Stimulated activated CD8-positive, alpha-beta memory T cell treated with anti-CD3 and anti-CD28 coated beads, Interleukin-2, amount 100 ng/mL, for 1 hour (primary cell): ENCODE measurements around the gene TRIM52.
"Not testable (repeated sequence)": the region's sequence is repeated elsewhere in the genome, so short reads cannot be mapped to it uniquely, and the experiment has no call there.

Experiments used
- DNase-seq, 2 donors: peaks; one replicate each; pipeline ENCODE4 v3.0.0-alpha.2; 2020; ENCODE audit warnings: low read depth in 2 of 2

Gene TRIM52

DNA sequence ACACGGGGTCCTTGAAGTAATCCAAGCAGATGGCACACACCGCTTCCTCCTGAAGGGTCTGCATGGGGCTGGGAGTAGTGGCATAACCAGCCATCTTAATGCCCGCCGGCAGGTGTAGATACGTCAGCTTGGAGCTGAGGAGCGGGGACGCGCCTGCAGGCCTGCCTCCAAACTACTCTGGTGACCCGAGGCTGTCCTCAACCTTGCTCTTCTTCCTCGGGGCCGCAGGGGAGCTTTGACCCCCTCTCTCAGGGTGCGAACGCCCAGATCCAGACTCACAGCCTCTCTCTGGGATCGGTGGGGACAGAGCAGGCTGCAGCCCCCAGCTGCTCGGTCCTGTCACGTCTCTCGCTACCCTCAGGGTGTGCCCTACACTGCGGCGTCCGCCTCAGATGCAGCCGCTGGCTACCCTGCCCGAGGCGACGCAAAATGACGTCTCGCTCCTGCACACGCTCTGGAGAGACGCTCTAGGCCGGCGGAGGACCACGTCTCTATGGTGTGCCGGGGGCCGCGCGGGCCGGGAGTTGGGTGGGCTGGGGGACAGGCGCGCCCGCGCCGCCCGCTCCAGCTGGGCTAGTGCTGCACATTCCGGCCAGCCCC, at the start of gene TRIM52:
TRIM52 (minus strand) TSS at position 424 of the 600 bp plus-strand sequence; CDS start at position 94, 330 bp downstream.
- peak; percentile 74 to 83 for DNase-seq

- DNase-seq: not testable (repeated sequence)
These were observed 26.4 kb upstream of the TRIM52 start for GRCh38 chr5:181287331-181287730.

GRCh38 chr5:181285962-181286705, 25.2 kb upstream of the TRIM52 start:
- DNase-seq: not testable (repeated sequence)

- not testable (repeated sequence) for DNase-seq
These were observed 23.2 kb upstream of the TRIM52 start for GRCh38 chr5:181283841-181284755.

DNA sequence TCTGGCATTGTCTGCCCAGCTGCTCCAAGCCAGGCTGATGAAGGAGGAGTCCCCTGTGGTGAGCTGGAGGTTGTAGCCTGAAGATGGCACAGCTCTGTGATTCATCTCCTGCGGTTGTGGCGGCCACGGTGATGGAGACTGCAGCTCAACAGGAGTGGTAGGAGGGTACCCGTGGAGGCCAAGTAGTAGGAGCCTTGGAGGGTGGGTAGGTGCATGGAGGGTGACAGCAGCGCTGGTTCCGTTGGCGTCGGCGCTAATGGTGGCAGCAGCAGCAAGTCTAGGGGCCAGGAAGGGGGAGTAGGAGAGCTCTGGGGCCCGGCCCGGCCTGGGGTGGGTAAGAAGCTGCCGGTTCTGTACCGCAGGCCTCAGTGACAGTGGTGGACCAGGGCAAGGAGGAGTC, 22.4 kb upstream of the TRIM52 start:
- DNase-seq: no peak

GRCh38 chr5:181282874-181283273, 21.9 kb upstream of the TRIM52 start:
- no peak for DNase-seq

- not testable (repeated sequence) for DNase-seq
These were observed 21.5 kb upstream of the TRIM52 start for GRCh38 chr5:181282415-181282814.

GRCh38 chr5:181281984-181282316, 21.0 kb upstream of the TRIM52 start:
- no peak for DNase-seq

- no peak for DNase-seq
These were observed 20.4 kb upstream of the TRIM52 start for GRCh38 chr5:181281077-181281983.

DNA sequence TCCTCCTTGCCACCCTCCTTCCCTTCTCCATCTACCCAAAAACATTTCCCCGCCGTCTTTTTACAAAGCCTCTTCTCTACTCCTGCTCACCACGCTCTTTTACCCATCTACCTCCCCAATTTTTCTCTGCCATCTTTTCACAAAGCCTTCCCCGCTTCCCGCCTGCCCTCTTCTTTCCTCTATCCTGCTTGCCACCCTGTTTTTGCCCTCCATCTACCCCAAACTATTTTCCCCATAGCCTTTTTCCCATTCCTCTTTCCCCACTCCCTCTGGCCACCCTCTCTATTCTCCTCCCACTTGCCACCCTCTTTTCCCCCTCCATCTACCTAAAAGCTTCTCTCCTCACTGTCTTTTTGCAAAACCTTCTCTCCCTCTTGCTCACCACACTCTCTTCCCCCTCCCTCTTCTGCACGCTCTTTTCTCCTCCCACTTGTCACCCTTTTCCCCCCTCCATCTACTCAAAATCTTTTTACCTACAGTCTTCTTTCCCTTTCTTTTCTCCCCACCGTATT, 19.4 kb upstream of the TRIM52 start:
- DNase-seq: no peak

DNA sequence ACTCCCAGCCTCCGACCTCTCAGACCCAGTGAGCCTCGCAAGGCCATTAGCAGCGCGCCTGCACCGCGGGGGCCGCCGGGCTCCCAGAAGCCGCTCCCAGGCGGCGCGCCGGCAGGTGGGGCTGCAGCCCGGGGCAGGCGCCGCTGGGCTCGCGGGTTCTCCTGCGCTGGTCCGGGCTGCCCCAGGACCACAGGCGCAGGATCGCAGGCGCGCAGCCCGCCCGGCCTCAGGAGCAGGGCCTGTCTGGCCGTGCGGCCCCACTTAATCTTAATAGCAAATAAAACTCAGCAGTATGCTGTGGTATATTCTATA, 12.4 kb upstream of the TRIM52 start:
- not testable (repeated sequence) for DNase-seq

DNA sequence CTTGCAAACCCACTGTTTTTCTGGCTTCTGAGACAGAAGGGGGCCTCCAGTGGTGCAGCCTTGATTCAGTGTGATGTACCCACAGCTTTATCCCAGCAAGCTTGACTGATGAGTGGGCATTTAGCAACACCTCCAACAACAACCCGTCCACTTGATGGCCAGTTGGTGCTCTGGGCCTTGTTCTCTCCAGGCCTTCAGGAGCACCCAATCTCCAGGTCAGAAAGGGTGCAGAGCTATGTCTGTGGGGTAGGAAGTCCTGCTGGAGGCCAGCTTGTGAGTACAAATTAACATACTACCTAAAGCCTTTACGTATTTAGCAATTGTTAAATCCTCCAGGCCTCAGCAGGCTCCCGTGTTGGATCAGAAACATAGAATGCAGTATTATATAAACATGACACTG, 10.1 kb upstream of the TRIM52 start:
- DNase-seq: no peak

DNA sequence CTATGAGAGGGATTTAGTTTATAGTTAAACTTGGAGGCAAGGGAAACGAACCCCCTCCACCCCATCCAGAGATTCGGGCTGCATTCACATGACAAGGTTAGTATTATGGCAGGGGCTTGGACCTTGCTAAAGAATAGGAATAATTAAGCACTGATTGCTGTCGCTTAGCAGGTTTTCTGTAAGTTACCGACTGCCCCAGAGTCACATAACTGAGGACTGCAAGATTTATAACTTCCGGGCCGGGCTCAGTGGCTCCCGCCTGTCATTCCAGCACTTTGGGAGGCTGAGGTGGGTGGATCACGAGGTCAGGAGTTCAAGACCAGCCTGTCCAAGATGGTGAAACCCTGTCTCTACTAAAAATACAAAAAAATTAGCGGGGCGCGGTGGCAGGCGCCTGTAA, 7.0 kb upstream of the TRIM52 start:
- not testable (repeated sequence) for DNase-seq

DNA sequence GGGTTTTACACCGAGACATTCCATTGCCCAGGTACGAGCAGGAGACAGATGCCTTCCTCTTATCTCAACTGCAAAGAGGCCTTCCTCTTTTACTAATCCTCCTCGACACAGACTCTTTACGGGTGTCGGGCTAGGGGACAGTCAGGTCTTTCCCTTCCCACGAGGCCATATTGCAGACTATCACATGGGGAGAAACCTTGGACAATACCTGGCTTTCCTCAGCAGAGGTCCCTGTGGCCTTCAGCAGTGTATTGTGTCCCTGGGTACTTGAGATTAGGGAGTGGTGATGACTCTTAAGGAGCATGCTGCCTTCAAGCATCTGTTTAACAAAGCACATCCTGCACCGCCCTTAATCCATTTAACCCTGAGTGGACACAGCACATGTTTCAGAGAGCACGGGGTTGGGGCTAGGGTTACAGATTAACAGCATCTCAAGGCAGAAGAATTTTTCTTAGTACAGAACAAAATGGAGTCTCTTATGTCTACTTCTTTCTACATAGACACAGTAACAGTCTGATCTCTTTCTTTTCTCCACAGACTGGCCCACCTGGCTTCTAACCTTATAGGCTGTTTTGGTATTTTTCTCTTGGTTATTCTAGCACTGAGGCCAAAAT, 6.5 kb upstream of the TRIM52 start:
- not testable (repeated sequence) for DNase-seq

DNA sequence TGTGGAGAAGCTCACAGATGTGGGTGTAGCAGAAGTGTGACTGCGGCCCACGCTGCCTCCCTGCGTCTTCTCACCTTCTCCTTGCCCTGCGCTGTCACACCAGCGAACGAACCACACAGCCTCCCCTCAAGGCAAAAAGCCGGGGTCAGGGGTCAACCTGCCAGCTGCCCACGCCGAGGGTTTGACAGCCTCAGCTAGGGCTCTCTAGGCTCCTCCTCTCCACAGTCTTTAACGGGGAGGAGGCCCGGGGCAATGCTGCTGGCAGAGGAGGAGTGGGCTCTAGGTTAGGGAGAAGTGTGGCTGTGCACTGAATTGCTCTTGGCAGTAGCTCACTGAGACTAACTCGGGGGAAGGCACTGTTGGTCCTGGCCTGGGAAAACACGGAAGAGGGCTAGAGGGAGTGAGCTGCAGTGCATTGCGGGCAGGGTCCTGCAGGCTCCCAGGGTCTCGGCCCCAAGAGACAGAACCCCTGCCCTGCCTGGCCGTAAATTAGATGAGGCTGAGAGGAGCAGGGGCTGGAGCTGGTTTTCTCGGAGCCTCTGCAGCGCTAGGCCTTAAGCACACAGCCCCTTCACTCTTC, 4.2 kb upstream of the TRIM52 start:
- no peak for DNase-seq

DNA sequence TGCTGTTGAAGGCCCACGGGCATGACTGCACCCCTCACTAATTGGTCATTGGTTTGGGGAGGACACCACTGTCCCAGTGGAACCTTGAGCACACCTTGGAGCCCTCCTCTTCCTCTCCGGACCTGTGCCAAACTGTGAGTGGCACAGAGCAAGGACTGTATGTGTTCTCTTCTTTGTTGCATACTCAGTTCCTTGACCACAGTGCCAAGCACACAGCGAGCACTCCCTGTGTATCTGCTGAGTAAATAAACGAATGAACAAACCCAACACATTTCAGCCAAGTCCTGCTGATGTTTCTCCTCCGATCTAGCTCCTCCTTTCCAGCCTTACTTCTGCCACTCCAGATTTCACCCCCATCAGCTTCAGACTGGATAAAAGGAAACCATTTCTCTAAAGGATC, 2.7 kb upstream of the TRIM52 start:
- no peak for DNase-seq

- DNase-seq: peak; percentile 51 to 52
These were observed 542 bp upstream of the TRIM52 start for GRCh38 chr5:181261320-181262049.

DNA sequence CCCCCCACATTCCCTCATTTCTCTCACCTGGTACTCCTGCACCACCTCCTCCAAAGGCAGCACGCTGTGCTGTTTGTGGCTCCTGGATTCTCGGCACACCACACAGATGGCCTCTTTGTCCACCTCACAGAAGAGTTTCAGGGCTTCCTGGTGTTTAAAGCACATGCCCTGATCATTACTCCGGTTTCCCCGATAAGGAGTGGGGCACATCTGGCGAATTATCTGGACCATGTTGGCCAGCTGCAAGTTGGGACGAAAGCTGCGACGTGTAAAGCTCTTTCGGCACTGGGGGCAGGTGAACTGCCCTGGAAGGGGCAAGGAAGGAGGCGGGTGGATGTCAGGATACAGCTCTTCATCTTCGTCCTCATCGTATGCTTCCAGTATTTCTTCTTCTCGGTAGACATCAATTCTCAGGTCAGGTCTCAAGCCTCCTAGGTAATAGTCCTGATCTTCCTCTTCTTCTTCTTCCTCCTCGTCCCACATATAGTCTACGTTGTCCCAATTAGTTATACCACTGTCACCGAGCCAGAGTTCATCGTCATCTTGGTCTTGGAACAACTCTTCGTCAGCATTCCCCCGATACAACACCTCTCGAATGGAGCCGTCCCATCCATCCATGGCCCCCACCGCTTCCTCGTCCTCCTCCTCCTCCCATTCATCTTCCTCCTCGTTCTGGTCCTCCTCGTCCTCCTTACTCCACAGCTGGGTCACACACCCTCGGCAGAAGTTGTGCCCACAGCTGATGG, 796 bp downstream of the TRIM52 start:
- no peak for DNase-seq

- DNase-seq: no peak
These were observed 1.7 kb downstream of the TRIM52 start for GRCh38 chr5:181259283-181259682.
